ENCODE results near the gene TBR1. TPM values are rescaled to one million over a fixed set of nuclear protein-coding genes. Genes with fewer than 3 reads are reported as not detected.

The TBR1 gene
- total RNA-seq, 2 donors from 2014 or later: 0.45 TPM; not detected in 1

DNA sequence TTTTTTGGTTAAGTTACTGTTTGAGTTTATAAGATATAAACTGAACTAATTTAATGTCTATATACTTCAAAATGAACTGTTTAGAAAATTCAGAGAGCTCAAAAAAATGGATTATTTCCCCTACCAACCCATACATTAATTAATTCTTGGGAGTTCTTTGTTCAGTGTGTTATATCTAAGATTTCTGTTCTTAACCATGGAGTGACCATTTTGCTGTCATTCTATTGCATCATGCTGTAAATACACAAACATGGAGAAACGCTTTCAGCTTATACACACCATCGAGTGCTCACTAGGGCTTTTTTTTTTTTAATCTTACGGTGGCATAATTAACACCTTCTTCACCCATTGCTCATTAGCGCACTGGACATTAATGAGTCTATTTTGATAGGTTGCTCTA lies 33.4 kb upstream of the TBR1 start:
- Histone ChIP-seq H3K27ac (no peak overlapping the region), H3K9me3 (no peaks in the 10 kb centered on the region), H3K27me3 (replicated peaks; ENCODE audit: insufficient read depth) (no peaks in the 10 kb centered on the region), H3K4me1 (replicated peaks) (no peaks in the 10 kb centered on the region), H3K36me3 (no peaks in the 10 kb centered on the region), H3K4me3 (no peak overlapping the region)
- WGBS: 98% methylated on average over 4 of the region's 4 CpGs
- DNase-seq (ENCODE audit: low spot score): no peak
- TF ChIP-seq POLR2A (IDR thresholded peaks at IDR 0.05) (no peak), CTCF (IDR thresholded peaks at IDR 0.05) (no peak), POLR2AphosphoS5 (IDR thresholded peaks at IDR 0.05) (no peak)
- intact Hi-C loops (cut with DNase I): no loop called here

- H3K27ac ChIP-seq: no peak overlapping the region
- intact Hi-C loops (cut with DNase I): no loop called here
- H3K27me3 ChIP-seq (replicated peaks; ENCODE audit: insufficient read depth): no peaks in the 10 kb centered on the region
- no peak overlapping the region for H3K4me3 ChIP-seq
- H3K4me1 ChIP-seq (replicated peaks): no peaks in the 10 kb centered on the region
- no peak for DNase-seq (ENCODE audit: low spot score)
- no peaks in the 10 kb centered on the region for H3K36me3 ChIP-seq
- TF ChIP-seq CTCF (IDR thresholded peaks at IDR 0.05) (no peak), POLR2A (IDR thresholded peaks at IDR 0.05) (no peak), POLR2AphosphoS5 (IDR thresholded peaks at IDR 0.05) (no peak)
- no peaks in the 10 kb centered on the region for H3K9me3 ChIP-seq
Measured at GRCh38 chr2:161384864-161385263, 31.2 kb upstream of the TBR1 start.

DNA sequence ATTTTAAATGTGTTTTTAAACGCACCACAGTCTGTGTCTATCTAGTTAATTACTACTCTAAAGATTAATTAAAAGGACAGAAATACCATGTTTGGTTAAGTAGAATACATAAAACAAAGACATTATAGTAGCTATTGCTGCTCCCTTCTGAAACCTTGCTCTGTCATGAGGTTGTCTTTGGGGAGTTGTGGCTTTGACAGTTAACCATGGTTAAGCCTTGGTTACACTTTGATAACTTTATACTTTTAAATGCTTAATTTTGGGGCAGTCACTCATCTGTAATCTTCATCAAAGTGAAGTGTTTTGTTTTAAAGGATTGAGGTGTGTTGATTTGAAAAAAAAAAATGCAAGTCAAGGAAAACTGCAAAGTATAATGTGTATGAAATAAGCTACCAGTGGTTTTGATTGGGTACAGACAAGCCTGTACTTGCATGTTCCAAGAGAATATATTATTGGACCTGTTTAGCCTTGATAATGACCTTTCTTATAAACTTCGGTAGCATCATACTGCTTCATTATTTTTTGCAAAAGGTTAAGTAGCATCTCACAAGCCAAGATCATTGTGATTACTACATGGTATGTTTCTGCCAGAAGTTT lies 29.8 kb upstream of the TBR1 start:
- intact Hi-C loops (cut with DNase I): no loop called here
- no peaks in the 10 kb centered on the region for H3K36me3 ChIP-seq
- H3K27me3 ChIP-seq (replicated peaks; ENCODE audit: insufficient read depth): no peaks in the 10 kb centered on the region
- DNase-seq (ENCODE audit: low spot score): no peak
- no peaks in the 10 kb centered on the region for H3K4me1 ChIP-seq (replicated peaks)
- H3K4me3 ChIP-seq: no peak overlapping the region
- H3K9me3 ChIP-seq: no peaks in the 10 kb centered on the region
- H3K27ac ChIP-seq: no peak overlapping the region
- TF ChIP-seq POLR2AphosphoS5 (IDR thresholded peaks at IDR 0.05) (no peak), POLR2A (IDR thresholded peaks at IDR 0.05) (no peak), CTCF (IDR thresholded peaks at IDR 0.05) (no peak)
- WGBS: 73% methylated on average over 2 of the region's 2 CpGs

DNA sequence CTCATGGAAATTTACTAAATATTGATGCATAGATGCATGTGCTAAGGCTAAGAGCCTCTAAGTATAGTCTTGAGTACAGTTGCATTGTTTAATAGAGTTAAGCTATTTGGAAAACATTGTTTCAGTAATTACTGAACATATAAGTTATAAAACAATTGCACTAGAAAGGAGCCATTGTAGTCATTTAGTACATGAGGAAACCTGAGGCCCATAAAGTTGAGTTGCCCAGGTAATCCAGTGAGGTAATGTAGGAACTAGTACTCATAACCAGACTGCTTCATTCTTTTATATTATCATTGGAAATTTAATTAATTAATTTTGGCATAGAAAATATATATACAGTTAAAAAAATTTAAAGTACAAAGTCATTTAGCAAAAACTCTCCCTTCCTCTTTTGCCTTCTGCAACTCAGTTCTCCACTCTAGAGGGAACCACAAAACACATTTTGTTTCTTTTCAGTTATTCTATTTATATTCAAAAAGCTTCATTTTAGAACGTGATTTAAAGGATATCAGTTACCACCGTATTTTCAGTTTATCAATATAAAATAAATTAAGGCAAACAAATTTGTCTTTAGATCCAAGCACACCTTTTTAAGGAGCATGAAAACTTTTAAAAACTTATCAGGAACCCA lies 27.8 kb upstream of the TBR1 start:
- intact Hi-C loops (cut with DNase I): no loop called here
- 88% methylated on average over 2 of the region's 2 CpGs for WGBS

More for the DNA sequence above, 27.8 kb upstream of the TBR1 start:
- no peak for TF ChIP-seq POLR2AphosphoS5 (IDR thresholded peaks at IDR 0.05)
- TF ChIP-seq CTCF (IDR thresholded peaks at IDR 0.05): no peak
- TF ChIP-seq POLR2A (IDR thresholded peaks at IDR 0.05): no peak
- no peak for DNase-seq (ENCODE audit: low spot score)
- H3K4me3 ChIP-seq: no peak overlapping the region
- H3K9me3 ChIP-seq: no peaks in the 10 kb centered on the region
- H3K4me1 ChIP-seq (replicated peaks): no peaks in the 10 kb centered on the region
- H3K27ac ChIP-seq: no peak overlapping the region
- H3K36me3 ChIP-seq: no peaks in the 10 kb centered on the region
- H3K27me3 ChIP-seq (replicated peaks; ENCODE audit: insufficient read depth): no peaks in the 10 kb centered on the region
